GM12878 (cell line): Measurements from ENCODE around the gene TYW3. TPM values are rescaled to one million over a fixed set of nuclear protein-coding genes. Genes with fewer than 3 reads are reported as not detected.

Source experiments
- ATAC-seq: fragments of 200-7000 bp; cut with Tn5 transposase; 3 replicates; pipeline ENCODE4 v1.9.1; 2020; ENCODE audit warnings: mild to moderate bottlenecking, moderate library complexity
- BruUV-seq: library from RNA; stranded (reverse); fragments of 400-500 nt; replicated peaks from 2 replicates; lab custom pipeline; 2021; lab: Mats Ljungman, UMichigan
- CTCF ChIA-PET: fragments of 300-600 bp; sonication (Branson Sonifier 250); formaldehyde crosslinking; extraction: SDS; loops from one replicate; lab custom pipeline; 2021; ENCODE audit warnings: inconsistent platforms; lab: Yijun Ruan, JAX
- POLR2A ChIA-PET: fragments of 350-600 bp; formaldehyde crosslinking; extraction: SDS; loops from one replicate; lab custom pipeline; 2021; ENCODE audit warnings: inconsistent platforms; lab: Charles Lee
- RAD21 ChIA-PET: fragments of 300-600 bp; sonication (Branson Sonifier 250); formaldehyde crosslinking; loops from one replicate; lab custom pipeline; 2023; ENCODE audit warnings: antibody characterized with exemption; ENCODE audit not compliant: unreplicated experiment; lab: Charles Lee
- SMC1A ChIA-PET: fragments of 300-600 bp; sonication (Branson Sonifier 250); formaldehyde crosslinking; loops from one replicate; lab custom pipeline; 2023; ENCODE audit not compliant: unreplicated experiment, uncharacterized antibody; lab: Charles Lee
- DNase-seq: peaks from one replicate; pipeline ENCODE4 v3.0.0-alpha.2; 2011; ENCODE audit warnings: low read depth, low spot score
- FAIRE-seq: peaks from 3 replicates; lab custom pipeline; 2011; peaks lifted over from hg19 to GRCh38; lab: Jason Lieb, UNC
- H2AFZ ChIP-seq: 2 replicates; pipeline ENCODE4 v1.6.0; 2011; ENCODE audit warnings: low read depth, low read length, control low read depth; ENCODE audit not compliant: control insufficient read depth
- H3K27ac ChIP-seq: 2 replicates; pipeline ENCODE4 v1.5.1; 2011; ENCODE audit warnings: control low read depth; ENCODE audit not compliant: control insufficient read depth, insufficient read depth
- H3K27me3 ChIP-seq, 2 experiments: replicated peaks in 1 of 2; 2 replicates each; pipeline versions ENCODE4 v1.6.0 to v1.6.1; 2011; ENCODE audit warnings: low read length in 1 of 2; ENCODE audit not compliant: control insufficient read depth in 2 of 2, insufficient read depth in 2 of 2
- H3K36me3 ChIP-seq, 2 experiments: 2 replicates each; pipeline ENCODE4 v1.5.1; 2011; ENCODE audit warnings: low read length in 1 of 2; ENCODE audit not compliant: control insufficient read depth in 2 of 2, insufficient read depth in 2 of 2
- H3K4me1 ChIP-seq: 2 replicates; pipeline ENCODE4 v1.6.1; 2011; ENCODE audit warnings: mild to moderate bottlenecking, low read length, moderate library complexity, mixed read lengths; ENCODE audit not compliant: control insufficient read depth, insufficient read depth
- H3K4me2 ChIP-seq: 2 replicates; pipeline ENCODE4 v1.6.0; 2011; ENCODE audit warnings: control low read depth; ENCODE audit not compliant: control insufficient read depth, insufficient read depth
- H3K4me3 ChIP-seq: fragments of 200-600 bp; sonication (generic); 2 replicates; pipeline ENCODE4 v1.5.1; 2016
- H3K79me2 ChIP-seq: 2 replicates; pipeline ENCODE4 v1.6.0; 2011; ENCODE audit warnings: low read length; ENCODE audit not compliant: control insufficient read depth, insufficient read depth
- H3K9ac ChIP-seq: 2 replicates; pipeline ENCODE4 v1.8.0; 2011; ENCODE audit warnings: low read length, control low read depth, mixed read lengths; ENCODE audit not compliant: control insufficient read depth, insufficient read depth
- H3K9me3 ChIP-seq: replicated peaks from 3 replicates; pipeline ENCODE4 v1.5.1; 2011; ENCODE audit warnings: mild to moderate bottlenecking, low read length; ENCODE audit not compliant: control insufficient read depth, insufficient read depth
- H4K20me1 ChIP-seq: 2 replicates; pipeline ENCODE4 v1.6.0; 2011; ENCODE audit not compliant: control insufficient read depth, insufficient read depth
- JUND ChIP-seq: IDR thresholded peaks from 2 replicates; pipeline ENCODE4 v1.6.1; 2012; ENCODE audit warnings: low read depth, mild to moderate bottlenecking, low read length, improper control_type of control experiment, moderate library complexity
- MEF2A ChIP-seq: IDR thresholded peaks from 2 replicates; pipeline ENCODE4 v1.6.1; 2011; ENCODE audit warnings: low read depth, mild to moderate bottlenecking, low read length, moderate library complexity; ENCODE audit not compliant: insufficient read depth
- WRNIP1 ChIP-seq: IDR thresholded peaks from 2 replicates; pipeline ENCODE4 v1.6.1; 2011; ENCODE audit warnings: low read depth, low read length, improper control_type of control experiment, borderline replicate concordance
- ZNF274 ChIP-seq: IDR thresholded peaks from one replicate; pipeline ENCODE4 v1.8.0; 2011; ENCODE audit not compliant: insufficient read length, insufficient read depth
- WGBS: methylation state at CpG from one replicate; pipeline ENCODE4 v1.1.6; 2016; ENCODE audit warnings: low lambda C conversion rate; ENCODE audit not compliant: insufficient replicate concordance, insufficient coverage; ENCODE audit errors: missing lambda C conversion rate; 5-methylcytosine and 5-hydroxymethylcytosine counted together
- in situ Hi-C: fragments of 300-500 bp; cut with MboI; formaldehyde crosslinking; loops from 9 replicates; pipeline ENCODE4 v1.14.3; 2018; ENCODE audit warnings: mixed read lengths
- intact Hi-C: fragments of 100-400 bp; cut with micrococcal nuclease; formaldehyde crosslinking; loops from one replicate; pipeline ENCODE4 v1.14.2; 2022; ENCODE audit not compliant: unreplicated experiment
- polyA plus RNA-seq, 11 experiments: library from polyadenylated mRNA; depleted of rRNA in 4 of 11; unstranded in 6 of 11; stranded (reverse) in 5 of 11; fragments of >200 nt; fragmentation: Nextera tagmentation in 4 of 11; fragmentation: Illumina TruSeq in 1 of 11; extraction: Ambion mirVana in 4 of 11; extraction: Trizol in 1 of 11; gene quantifications; 1 replicate in 1 of 11; 2 replicates in 10 of 11; pipeline versions ENCODE4 v1.2.1 to v1.2.3, GENCODE V29; 2011 to 2016; ENCODE audit warnings: inconsistent platforms in 2 of 11, missing spikeins in 2 of 11, low read depth in 1 of 11
- total RNA-seq, 4 experiments: library from RNA; depleted of rRNA in 3 of 4; stranded (reverse); fragments of >200 nt in 3 of 4; fragmentation: Illumina TruSeq in 1 of 4; extraction: Trizol in 1 of 4; gene quantifications; 2 replicates each; pipeline versions ENCODE4 v1.2.1 to v1.2.3, GENCODE V29; 2013 to 2021
- TF ChIP-seq, protein P1 (sequence below): fragments of 450-650 bp; IDR thresholded peaks from 2 replicates; pipeline ENCODE4 v1.6.1; 2017; ENCODE audit warnings: mild to moderate bottlenecking, low read depth, inconsistent platforms; ENCODE audit not compliant: poor library complexity, severe bottlenecking

The TYW3 gene
- total and polyA plus RNA-seq, 10 of the 15 experiments (the other 5 are each of a cell fraction or from before 2014, with no cell fraction given): 18.6 to 54.4 (median 32.8) TPM

DNA sequence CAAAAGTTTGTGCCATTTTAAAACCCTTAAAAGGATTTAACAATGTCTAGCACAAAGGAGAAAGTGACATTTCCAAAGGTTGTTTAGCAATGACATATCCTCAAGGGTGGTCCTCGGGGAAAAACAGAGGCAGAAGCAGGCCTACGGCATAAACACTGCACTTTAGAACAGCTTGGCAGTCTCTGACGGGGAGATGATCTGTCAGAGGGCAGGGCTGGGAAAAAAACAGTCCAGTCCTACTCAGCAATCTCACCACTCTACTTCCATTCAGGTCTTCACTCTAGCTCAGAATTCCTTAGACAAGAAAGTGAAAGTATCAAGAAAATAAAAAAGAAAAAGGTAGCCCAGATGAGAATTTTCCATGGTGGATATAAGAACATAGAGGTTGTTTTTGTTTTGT lies 4.2 kb upstream of the TYW3 start:
- ChIA-PET CTCF (interaction anchor here (0.7 to 7.4 kb wide), 5 partner anchors 10 to 39 kb away, joined by 3 to 56 read pairs (median 3); no protein-coding TSS in a partner anchor), POLR2A (interaction anchor here (0.7 to 1.5 kb wide), 3 partner anchors 8 to 23 kb away, joined by 3 to 8 read pairs (median 4); no protein-coding TSS in a partner anchor), SMC1A (interaction anchor here (0.6 to 13.7 kb wide), 7 partner anchors 8 to 374 kb away, joined by 3 to 142 read pairs (median 7); no protein-coding TSS in a partner anchor), RAD21 (interaction anchor here (0.7 to 8.9 kb wide), 4 partner anchors 14 to 41 kb away, joined by 3 to 91 read pairs (median 35); no protein-coding TSS in a partner anchor)
- H3K79me2 ChIP-seq: peaks cover 45% of the 10 kb centered on the region
- H3K27ac ChIP-seq: no peak overlapping the region
- H4K20me1 ChIP-seq: no peaks in the 10 kb centered on the region
- H2AFZ ChIP-seq: no peak overlapping the region
- FAIRE-seq (no peak), ATAC-seq (no peak), DNase-seq (no peak)
- H3K27me3 ChIP-seq: no peaks in the 10 kb centered on the region
- TF ChIP-seq ZNF274 (no peak), JUND (no peak), MEF2A (no peak), WRNIP1 (no peak)
- TF ChIP-seq, protein P1, sequence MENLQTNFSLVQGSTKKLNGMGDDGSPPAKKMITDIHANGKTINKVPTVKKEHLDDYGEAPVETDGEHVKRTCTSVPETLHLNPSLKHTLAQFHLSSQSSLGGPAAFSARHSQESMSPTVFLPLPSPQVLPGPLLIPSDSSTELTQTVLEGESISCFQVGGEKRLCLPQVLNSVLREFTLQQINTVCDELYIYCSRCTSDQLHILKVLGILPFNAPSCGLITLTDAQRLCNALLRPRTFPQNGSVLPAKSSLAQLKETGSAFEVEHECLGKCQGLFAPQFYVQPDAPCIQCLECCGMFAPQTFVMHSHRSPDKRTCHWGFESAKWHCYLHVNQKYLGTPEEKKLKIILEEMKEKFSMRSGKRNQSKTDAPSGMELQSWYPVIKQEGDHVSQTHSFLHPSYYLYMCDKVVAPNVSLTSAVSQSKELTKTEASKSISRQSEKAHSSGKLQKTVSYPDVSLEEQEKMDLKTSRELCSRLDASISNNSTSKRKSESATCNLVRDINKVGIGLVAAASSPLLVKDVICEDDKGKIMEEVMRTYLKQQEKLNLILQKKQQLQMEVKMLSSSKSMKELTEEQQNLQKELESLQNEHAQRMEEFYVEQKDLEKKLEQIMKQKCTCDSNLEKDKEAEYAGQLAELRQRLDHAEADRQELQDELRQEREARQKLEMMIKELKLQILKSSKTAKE: no peak
- no peak overlapping the region; the same call in 1 of the 2 replicates for H3K4me2 ChIP-seq
- no TSS peak for BruUV-seq
- in situ Hi-C loops: no loop called here
- intact Hi-C loops: no loop called here
- H3K36me3 ChIP-seq: peaks cover 2 to 4% of the 10 kb centered on the region in 2 experiments
- no peak overlapping the region for H3K9ac ChIP-seq
- H3K9me3 ChIP-seq: peaks cover 26% of the 10 kb centered on the region
- peak overlapping the region; percentile 34; the same call in 1 of the 2 replicates for H3K4me3 ChIP-seq
- peaks cover 10% of the 10 kb centered on the region; the same call in 1 of the 2 replicates for H3K4me1 ChIP-seq
- 73% methylated on average over 3 of the region's 3 CpGs for WGBS
